Esophagus (tissue), 2 donors: ENCODE data around the gene CARMIL3. TPM values are rescaled to one million over a fixed set of nuclear protein-coding genes. Genes with fewer than 3 reads are reported as not detected.

ENCODE experiments used
- H3K27ac ChIP-seq, 2 donors: one replicate each; pipeline ENCODE4 v1.5.1; 2013; ENCODE audit warnings: low read depth in 2 of 2, mild to moderate bottlenecking in 2 of 2, inconsistent platforms in 1 of 2, low read length in 1 of 2, moderate library complexity in 1 of 2
- H3K27me3 ChIP-seq, 2 donors: one replicate each; pipeline ENCODE4 v1.6.1; 2013; ENCODE audit warnings: low read length in 2 of 2, control low read depth in 1 of 2, mild to moderate bottlenecking in 1 of 2; ENCODE audit not compliant: insufficient read depth in 2 of 2, control insufficient read depth in 1 of 2
- H3K36me3 ChIP-seq, 2 donors: one replicate each; pipeline ENCODE4 v1.6.1; 2013; ENCODE audit warnings: low read length in 1 of 2; ENCODE audit not compliant: control insufficient read depth in 2 of 2, insufficient read depth in 2 of 2
- H3K4me1 ChIP-seq, 2 donors: one replicate each; pipeline ENCODE4 v1.6.1; 2013; ENCODE audit warnings: low read length in 1 of 2; ENCODE audit not compliant: control insufficient read depth in 2 of 2, insufficient read depth in 2 of 2
- H3K4me3 ChIP-seq, 2 donors: one replicate each; pipeline ENCODE4 v1.5.1; 2013; ENCODE audit warnings: low read length in 2 of 2, mild to moderate bottlenecking in 2 of 2, low read depth in 1 of 2, moderate library complexity in 1 of 2
- H3K9me3 ChIP-seq, 2 donors: one replicate each; pipeline ENCODE4 v1.6.1; 2013; ENCODE audit warnings: mild to moderate bottlenecking in 2 of 2, low read depth in 1 of 2, low read length in 1 of 2, moderate library complexity in 1 of 2; ENCODE audit not compliant: control insufficient read depth in 2 of 2, insufficient read depth in 1 of 2
- WGBS, 2 donors: extraction: QIAGEN DNeasy Blood & Tissue Kit; methylation state at CpG; one replicate each; pipeline ENCODE4 v1.1.7; 2013; 5-methylcytosine and 5-hydroxymethylcytosine counted together
- polyA plus RNA-seq, 2 donors: library from polyadenylated mRNA; stranded (reverse); fragments of 200-250 nt; gene quantifications; one replicate each; pipeline ENCODE4 v1.2.3, GENCODE V29; 2013
- donor health status: healthy with polysubstance abuse.
- donor health status: Bipolar disorder and iron deficiency.

Gene CARMIL3
- polyA plus RNA-seq, 2 donors, result 0.55 to 2.3 TPM

- 94% methylated on average over 9 of the region's 9 CpGs for WGBS, 2 donors
- no peak overlapping the region for H3K27ac ChIP-seq
- peaks cover 3 to 12% of the 10 kb centered on the region in 2 donors for H3K4me1 ChIP-seq
These were observed 2.8 kb downstream of the CARMIL3 start for GRCh38 chr14:24054646-24055045.

GRCh38 chr14:24055971-24056799 lies 4.4 kb downstream of the CARMIL3 start:
- Histone ChIP-seq H3K27ac (no peak overlapping the region), H3K27me3 (no peaks in the 10 kb centered on the region), H3K4me3 (no peak overlapping the region), H3K36me3 (peaks cover 0 to 4% of the 10 kb centered on the region in 2 donors), H3K9me3 (no peaks in the 10 kb centered on the region), H3K4me1 (peaks cover 3 to 12% of the 10 kb centered on the region in 2 donors)
- WGBS, 2 donors, result 78 to 79% methylated on average over 10 of the region's 10 CpGs

More at GRCh38 chr14:24054646-24055045, 2.8 kb downstream of the CARMIL3 start:
- peaks cover 0 to 4% of the 10 kb centered on the region in 2 donors for H3K36me3 ChIP-seq
- no peaks in the 10 kb centered on the region for H3K27me3 ChIP-seq
- H3K9me3 ChIP-seq, result no peaks in the 10 kb centered on the region
- no peak overlapping the region for H3K4me3 ChIP-seq

- Histone ChIP-seq H3K36me3 (peaks cover 0 to 4% of the 10 kb centered on the region in 2 donors), H3K27ac (no peak overlapping the region), H3K27me3 (no peaks in the 10 kb centered on the region), H3K4me3 (no peak overlapping the region), H3K4me1 (peaks cover 3 to 12% of the 10 kb centered on the region in 2 donors), H3K9me3 (no peaks in the 10 kb centered on the region)
- 50 to 61% methylated on average over 8 of the region's 8 CpGs for WGBS, 2 donors
These were observed 5.0 kb downstream of the CARMIL3 start for GRCh38 chr14:24056800-24057184.

GRCh38 chr14:24057271-24057670 lies 5.5 kb downstream of the CARMIL3 start:
- Histone ChIP-seq H3K4me1 (peaks cover 3 to 8% of the 10 kb centered on the region in 2 donors), H3K27ac (no peak overlapping the region), H3K4me3 (no peak overlapping the region), H3K36me3 (peaks cover 0 to 4% of the 10 kb centered on the region in 2 donors), H3K9me3 (no peaks in the 10 kb centered on the region), H3K27me3 (no peaks in the 10 kb centered on the region)
- 77 to 81% methylated on average over 2 of the region's 2 CpGs for WGBS, 2 donors

GRCh38 chr14:24057867-24058259 lies 6.1 kb downstream of the CARMIL3 start:
- peaks cover 0 to 4% of the 10 kb centered on the region in 2 donors for H3K36me3 ChIP-seq
- peaks cover under 1 to 4% of the 10 kb centered on the region in 2 donors for H3K4me1 ChIP-seq
- 50 to 69% methylated on average over 13 to 14 of the region's 14 CpGs for WGBS, 2 donors
- no peaks in the 10 kb centered on the region for H3K27me3 ChIP-seq
- no peak overlapping the region for H3K4me3 ChIP-seq
- H3K27ac ChIP-seq, result no peak overlapping the region
- no peaks in the 10 kb centered on the region for H3K9me3 ChIP-seq

- WGBS, 2 donors, result 45 to 56% methylated on average over 7 of the region's 7 CpGs
- no peak overlapping the region for H3K27ac ChIP-seq
- no peaks in the 10 kb centered on the region for H3K27me3 ChIP-seq
- H3K4me3 ChIP-seq, result no peak overlapping the region
- H3K36me3 ChIP-seq, result peaks cover 0 to 4% of the 10 kb centered on the region in 2 donors
- no peaks in the 10 kb centered on the region for H3K9me3 ChIP-seq
- peaks cover 0 to 4% of the 10 kb centered on the region in 2 donors for H3K4me1 ChIP-seq
These were observed 6.6 kb downstream of the CARMIL3 start for GRCh38 chr14:24058260-24058950.

- H3K4me3 ChIP-seq, result no peak overlapping the region
- H3K4me1 ChIP-seq, result no peaks in the 10 kb centered on the region
- peaks cover 0 to 4% of the 10 kb centered on the region in 2 donors for H3K36me3 ChIP-seq
- H3K27me3 ChIP-seq, result no peaks in the 10 kb centered on the region
- H3K27ac ChIP-seq, result no peak overlapping the region
- WGBS, 2 donors, result 80 to 93% methylated on average over 10 of the region's 10 CpGs
- no peaks in the 10 kb centered on the region for H3K9me3 ChIP-seq
These were observed 7.2 kb downstream of the CARMIL3 start for GRCh38 chr14:24058951-24059475.

- Histone ChIP-seq H3K27ac (no peak overlapping the region), H3K4me1 (no peaks in the 10 kb centered on the region), H3K4me3 (no peak overlapping the region), H3K27me3 (no peaks in the 10 kb centered on the region), H3K9me3 (no peaks in the 10 kb centered on the region), H3K36me3 (peaks cover 0 to 2% of the 10 kb centered on the region in 2 donors)
- 91 to 93% methylated on average over 16 of the region's 16 CpGs for WGBS, 2 donors
These were observed 8.1 kb downstream of the CARMIL3 start for GRCh38 chr14:24059841-24060388.

GRCh38 chr14:24060443-24060842 lies 8.6 kb downstream of the CARMIL3 start:
- WGBS, 2 donors, result 85 to 94% methylated on average over 10 of the region's 10 CpGs
- no peaks in the 10 kb centered on the region for H3K9me3 ChIP-seq
- H3K4me3 ChIP-seq, result no peak overlapping the region
- H3K27me3 ChIP-seq, result no peaks in the 10 kb centered on the region
- no peaks in the 10 kb centered on the region for H3K36me3 ChIP-seq
- H3K27ac ChIP-seq, result no peak overlapping the region
- H3K4me1 ChIP-seq, result no peaks in the 10 kb centered on the region
